Activated T-cell treated with anti-CD3 and anti-CD28 coated beads for 48 hours (primary cell): ENCODE results near the gene GPATCH1.
"Not testable (repeated sequence)": the region's sequence is repeated elsewhere in the genome, so short reads cannot be mapped to it uniquely, and the experiment has no call there.

ENCODE experiments used
- DNase-seq: peaks from one replicate; pipeline ENCODE4 v3.0.0-alpha.2; 2020; ENCODE audit warnings: low read depth

The GPATCH1 gene, protein sequence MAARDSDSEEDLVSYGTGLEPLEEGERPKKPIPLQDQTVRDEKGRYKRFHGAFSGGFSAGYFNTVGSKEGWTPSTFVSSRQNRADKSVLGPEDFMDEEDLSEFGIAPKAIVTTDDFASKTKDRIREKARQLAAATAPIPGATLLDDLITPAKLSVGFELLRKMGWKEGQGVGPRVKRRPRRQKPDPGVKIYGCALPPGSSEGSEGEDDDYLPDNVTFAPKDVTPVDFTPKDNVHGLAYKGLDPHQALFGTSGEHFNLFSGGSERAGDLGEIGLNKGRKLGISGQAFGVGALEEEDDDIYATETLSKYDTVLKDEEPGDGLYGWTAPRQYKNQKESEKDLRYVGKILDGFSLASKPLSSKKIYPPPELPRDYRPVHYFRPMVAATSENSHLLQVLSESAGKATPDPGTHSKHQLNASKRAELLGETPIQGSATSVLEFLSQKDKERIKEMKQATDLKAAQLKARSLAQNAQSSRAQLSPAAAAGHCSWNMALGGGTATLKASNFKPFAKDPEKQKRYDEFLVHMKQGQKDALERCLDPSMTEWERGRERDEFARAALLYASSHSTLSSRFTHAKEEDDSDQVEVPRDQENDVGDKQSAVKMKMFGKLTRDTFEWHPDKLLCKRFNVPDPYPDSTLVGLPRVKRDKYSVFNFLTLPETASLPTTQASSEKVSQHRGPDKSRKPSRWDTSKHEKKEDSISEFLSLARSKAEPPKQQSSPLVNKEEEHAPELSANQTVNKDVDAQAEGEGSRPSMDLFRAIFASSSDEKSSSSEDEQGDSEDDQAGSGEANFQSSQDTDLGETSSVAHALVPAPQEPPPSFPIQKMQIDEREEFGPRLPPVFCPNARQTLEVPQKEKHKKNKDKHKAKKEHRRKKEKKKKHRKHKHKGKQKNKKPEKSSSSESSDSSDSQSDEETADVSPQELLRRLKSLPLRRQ

DNA sequence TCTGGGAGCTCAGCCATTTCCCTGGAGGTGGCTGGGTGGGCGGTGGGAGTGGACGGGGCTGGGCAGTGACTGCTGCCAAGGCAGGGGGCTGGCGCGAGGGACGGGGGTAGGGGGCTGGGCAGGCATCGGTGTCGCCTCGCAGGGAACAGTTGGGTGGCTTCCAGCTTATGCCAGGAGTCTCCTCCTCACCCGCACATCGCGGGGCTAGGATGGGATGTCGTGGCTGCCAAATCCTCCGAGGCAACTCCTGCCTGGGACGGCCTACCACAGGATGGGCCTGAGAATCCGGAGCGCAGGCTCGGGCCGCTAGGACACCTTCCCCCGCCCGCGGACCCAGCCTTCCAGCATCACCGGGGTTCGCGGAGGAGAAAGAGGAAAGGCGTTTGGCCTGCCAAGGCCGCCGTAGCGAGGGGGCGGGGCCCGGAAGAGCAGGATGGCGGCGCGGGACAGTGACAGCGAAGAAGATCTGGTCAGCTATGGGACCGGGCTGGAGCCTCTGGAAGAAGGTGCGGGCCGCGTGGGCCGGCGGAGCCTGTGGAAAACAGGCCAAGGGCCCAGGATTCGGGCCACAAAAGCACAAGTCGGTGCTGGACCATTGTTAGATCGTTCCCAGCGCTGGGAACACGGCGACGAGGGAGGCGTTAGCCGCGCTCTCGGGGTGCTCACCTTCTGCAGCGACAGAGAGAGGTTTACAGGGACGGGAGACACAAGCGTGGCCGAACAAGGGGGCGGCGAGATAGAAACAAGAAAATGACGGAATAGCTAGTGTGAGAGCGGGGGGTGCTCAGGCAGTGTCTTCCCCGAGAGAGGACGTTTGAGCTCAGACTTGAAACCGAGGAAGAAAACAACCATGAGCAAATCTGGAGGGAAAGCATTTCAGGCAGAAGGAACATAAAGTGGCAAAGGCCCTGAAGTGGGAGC, at the start of gene GPATCH1:
TSS of gene GPATCH1 (plus strand) at position 421 of the 921 bp plus-strand sequence. CDS start at position 434, 13 bp downstream.
- DNase-seq: peak; percentile 84

DNA sequence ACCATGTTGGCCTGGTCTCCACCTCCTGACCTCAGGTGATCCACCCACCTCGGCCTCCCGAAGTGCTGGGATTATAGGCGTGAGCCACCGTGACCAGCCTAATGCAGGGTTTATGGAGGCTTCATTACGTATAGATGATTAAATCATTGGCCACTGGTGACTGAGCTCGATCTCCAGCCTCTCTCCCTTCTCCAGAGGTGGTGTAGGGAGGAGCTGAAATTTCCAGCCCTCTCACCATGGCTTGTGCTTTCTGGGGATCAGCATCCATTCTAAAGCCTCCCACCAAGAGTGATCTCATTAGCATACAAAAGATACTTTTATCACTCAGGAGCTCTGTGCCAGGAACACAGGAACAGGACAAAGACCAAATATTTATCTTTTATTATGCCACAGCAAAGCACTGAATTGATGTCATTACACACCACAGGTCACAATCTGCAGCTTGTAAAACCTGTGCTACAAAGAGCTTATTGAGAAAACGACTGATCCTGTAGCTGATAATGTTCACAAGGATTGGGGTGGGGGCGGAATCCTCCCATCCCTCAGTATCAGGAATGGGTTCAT, 48.7 kb upstream of the GPATCH1 start:
- no peak for DNase-seq

DNA sequence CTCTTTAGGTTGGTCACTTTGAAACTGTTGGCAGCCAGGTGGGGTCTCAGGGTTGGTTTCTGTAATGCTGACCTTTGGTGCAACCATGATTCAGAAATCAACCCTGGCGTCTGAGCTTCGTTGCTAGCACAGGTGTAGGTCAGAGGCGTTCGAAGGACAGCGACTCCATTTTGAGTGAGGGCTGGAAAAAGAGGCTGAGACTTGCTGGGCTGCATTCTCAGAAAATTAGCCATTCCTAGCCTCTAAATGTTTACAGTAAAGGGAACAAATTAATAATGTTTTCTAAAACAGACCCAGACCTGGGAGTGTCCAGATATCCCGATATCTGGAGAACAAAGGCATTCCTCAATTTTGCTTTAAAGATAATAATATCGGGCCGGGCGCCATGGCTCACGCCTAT, 45.5 kb upstream of the GPATCH1 start:
- no peak for DNase-seq

DNA sequence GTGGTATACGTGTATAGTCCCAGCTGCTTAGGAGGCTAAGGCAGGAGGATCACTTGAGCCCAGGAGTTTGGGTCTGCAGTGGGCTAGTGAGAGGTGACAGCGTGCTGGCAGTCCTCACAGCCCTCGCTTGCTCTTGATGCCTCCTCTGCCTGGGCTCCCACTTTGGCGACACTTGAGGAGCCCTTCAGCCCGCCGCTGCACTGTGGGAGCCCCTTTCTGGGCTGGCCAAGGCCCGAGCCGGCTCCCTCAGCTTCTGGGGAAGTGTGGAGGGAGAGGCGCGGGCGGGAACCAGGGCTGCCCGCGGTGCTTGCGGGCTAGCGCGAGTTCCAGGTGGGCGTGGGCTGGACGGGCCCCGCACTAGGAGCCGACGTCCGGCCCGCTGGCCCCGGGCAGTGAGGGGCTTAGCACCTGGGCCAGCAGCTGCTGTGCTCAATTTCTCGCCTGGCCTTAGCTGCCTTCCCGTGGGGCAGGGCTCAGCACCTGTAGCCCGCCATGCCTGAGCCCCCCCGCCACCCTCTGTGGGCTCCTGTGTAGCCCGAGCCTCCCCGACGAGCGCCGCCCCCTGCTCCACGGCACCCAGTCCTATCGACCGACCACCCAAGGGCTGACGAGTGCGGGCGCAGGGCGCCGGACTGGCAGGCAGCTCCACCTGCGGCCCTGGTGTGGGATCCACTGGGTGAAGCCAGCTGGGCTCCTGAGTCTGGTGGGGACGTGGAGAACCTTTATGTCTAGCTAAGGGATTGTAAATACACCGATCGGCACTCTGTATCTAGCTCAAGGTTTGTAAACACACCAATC, 44.4 kb upstream of the GPATCH1 start:
- not testable (repeated sequence) for DNase-seq

DNA sequence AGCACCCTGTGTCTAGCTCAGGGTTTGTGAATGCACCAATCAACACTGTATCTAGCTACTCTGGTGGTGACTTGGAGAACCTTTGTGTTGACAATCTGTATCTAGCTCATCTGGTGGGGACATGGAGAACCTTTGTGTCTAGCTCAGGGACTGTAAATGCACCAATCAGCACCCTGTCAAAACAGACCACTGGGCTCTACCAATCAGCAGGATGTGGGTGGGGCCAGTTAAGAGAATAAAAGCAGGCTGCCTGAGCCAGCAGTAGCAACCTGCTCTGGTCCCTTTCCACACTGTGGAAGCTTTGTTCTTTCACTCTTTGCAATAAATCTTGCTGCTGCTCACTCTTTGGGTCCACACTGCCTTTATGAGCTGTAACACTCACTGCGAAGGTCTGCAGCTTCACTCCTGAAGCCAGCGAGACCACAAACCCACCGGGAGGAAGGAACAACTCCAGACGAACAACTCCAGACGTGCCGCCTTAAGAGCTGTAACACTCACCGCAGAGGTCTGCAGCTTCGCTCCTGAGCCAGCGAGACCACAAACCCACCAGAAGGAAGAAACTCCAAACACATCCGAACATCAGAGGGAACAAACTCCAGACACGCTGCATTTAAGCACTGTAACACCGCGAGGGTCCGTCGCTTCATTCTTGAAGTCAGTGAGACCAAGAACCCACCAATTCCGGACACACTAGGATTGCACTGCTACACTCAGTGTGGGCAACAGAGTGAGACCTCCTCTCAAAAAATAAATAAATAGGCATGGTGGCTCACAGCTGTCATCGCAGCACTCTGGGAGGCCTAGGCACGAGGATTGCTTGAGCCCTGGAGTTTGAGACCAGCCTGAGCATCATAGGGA, 43.6 kb upstream of the GPATCH1 start:
- peak; percentile 6 for DNase-seq

DNA sequence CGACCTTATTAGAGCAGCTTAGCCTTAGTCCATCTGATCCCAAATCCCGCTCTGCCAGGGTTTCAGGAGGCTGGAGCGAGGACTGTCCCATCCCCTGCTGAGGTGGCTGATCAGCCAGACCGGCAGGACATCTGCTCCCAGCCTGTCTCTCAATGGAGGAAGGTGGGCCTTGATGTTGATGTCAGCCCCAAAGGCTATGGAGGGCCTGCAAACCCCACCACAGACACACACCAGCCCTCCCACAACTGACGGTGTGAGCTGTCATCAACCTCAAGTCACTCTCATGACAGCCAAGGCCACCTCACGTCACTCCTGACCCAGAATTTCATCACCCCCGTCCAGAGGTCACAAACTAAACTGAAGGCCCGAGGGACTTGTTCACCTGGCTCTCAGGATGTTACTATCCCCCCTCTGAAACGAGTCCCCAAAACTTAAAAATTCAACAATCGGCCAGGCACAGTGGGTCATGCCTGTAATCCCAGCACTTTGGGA, 41.8 kb upstream of the GPATCH1 start:
- no peak for DNase-seq

DNA sequence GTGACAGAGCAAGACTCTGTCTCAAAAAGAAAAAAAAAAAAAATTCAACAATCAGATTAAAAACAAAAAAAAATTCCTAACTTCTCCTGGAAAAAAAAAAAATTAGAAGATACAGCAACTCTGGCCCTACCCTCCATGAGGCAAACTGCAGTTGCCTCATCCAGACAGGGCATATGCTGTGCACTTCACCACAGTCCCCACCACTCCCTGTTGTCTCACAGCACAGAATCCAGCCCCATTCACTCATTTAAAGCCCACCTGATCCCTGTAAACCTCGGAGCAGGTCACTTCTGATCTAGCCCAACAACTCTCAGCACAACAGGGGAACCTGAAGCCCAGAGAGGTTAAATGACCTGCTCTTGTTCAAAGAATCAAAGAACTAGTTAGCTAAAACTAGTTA, 41.2 kb upstream of the GPATCH1 start:
- DNase-seq: no peak

DNA sequence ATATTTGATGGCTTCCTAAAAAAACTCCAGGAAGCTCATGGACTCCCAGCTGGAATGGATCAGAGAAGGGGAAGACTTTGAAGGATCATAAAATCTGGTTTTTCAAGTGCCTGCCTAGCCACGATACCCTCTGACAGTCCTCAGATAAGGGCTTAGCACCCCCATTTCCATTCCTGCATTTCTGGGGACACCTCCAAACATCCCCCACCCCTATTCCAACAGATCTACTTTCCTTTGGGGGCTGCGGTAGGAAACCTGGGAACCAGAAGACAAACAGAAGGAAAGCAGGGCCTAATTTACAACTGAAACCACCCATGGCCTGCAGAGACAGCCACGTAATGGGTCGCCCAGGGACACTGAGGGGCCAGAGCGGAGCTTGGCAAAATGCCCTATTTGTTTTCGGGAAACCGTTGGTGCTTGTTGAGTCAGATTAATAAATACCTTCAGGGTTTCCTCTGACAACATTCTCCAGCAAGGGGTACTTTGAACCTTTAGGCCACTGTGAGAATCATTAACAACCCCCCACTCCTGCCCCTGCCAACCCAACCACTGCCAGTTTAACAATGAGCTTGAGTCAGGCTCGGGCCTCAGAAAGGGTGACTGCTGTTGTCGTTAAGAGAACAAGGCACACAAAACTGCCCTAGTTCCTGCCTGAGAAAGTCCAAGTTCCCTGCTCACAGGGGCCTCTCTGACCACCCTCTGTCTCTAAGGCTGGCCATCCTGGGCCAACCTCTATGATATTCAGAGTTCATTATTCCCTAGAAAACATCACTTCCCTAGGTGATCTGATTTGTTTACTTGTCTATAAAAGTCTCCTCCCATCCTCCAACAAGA, 39.8 kb upstream of the GPATCH1 start:
- DNase-seq: no peak

DNA sequence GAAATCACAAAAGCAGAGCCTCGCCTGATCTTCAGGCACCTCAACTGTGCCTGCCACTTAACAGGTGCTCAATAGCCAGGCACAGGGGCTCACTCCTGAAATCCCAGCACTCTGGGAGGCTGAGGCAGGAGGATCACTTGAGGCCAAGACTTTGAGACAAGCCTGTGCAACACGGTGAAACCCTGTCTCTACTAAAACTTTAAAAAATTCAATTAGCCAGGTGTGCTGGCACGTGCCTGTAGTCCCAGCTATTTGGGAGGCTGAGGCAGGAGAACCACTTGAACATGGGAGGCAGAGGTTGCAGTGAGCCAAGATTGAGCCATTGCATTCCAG, 39.2 kb upstream of the GPATCH1 start:
- DNase-seq: not testable (repeated sequence)

DNA sequence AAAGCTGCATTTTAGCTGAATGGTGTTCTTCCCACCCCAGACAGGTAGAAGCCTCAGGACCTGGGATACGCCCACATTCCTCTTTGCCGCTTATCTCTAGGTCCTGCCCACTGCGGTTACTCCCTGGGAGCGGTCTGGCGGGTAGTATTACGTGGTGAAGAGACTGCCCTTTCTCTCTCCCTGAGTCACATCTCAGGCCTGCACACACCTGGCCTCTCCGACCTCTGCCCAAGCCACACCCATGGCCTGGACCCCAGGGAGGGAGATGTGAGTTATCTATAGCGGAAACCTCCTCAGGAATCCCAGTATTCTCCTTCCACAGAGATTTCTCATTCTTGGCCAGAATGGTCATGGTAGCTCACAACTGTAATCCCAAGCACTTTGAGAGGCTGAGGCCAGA, 33.6 kb upstream of the GPATCH1 start:
- DNase-seq: no peak

DNA sequence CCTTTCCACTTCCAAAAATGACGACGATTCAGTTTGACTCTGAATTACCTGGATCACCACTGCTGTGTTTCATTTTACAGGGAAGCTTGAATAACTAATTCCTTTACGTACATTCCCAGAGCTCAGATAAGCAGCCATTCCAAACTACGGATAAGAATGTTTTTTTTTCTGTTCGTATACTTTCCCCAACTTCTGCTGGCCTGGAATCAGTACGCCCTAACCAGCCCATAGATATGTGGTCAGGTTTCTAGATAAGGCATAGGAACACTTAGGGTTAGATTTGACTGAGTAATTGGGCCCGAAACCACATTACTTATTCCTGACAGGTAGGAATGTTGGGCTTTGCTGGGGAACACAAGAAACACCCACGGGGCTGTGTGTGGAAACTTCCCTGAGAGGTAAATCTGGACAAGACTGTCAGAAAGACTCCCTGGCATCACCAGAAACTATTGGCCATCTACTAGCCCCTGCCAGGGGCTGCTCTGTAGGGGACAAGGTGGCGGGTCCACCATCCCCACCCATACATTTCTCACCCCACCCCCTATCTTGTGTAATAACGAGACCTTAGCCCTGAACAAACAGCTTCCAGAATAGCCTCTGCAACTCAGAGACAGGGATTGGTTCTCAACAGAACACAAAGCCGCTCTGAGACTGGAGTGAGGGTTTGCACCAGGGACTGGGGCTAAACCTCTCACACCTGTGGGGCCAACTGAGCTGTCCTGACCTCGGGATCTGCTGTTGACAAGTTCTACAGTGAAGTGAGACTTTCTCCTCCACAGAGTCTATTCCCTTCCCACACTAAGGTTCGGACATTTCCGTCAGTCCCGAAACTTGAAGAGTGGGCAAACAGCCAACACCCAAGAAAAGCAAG, 31.9 kb upstream of the GPATCH1 start:
- DNase-seq: no peak

DNA sequence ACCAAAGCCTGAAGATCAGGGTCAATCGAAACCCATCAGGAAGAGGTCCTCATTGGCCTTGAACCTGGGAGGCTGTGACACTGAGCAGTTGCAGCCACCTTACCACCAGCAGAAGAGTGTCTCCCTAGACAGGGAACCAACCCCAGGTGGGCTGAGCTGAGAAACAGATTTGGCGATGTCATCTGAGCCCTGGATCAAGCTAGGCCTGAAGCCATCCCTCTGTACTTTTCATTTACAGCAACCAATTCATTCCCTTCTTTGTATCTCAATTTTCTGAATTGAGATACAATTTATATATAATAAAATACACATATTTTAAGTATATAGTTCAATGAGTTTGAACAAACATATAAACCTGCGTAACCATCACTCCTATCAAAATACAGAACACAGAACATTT, 30.9 kb upstream of the GPATCH1 start:
- DNase-seq: no peak

DNA sequence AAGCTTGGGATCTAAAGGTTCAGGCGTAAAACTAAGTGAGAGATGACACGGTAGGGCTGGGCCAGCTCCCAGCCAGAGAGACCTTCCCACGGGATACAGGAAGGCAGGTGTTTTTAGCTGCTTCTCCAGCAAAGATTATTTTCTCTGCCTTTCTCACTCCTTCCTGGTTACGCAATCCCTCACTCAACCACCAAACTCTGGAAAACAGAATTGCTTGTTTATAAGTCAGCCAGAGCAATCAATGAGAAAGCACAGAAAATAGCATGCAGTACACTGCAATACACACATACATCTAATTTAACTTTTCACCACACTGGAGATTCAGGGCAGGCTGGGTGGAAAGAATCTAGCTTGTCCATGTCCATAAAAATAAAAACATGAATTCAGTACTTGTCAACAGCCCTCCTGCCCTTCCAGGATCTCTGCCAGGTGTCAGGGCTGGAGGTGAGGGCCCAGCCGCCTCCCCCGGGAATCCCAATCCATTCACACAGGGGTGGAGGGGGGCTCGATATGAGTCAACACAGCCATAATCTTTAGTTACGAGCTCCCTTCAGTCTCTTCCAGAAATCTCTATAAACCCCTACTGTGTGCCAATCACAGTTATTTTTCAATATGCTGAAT, 28.5 kb upstream of the GPATCH1 start:
- no peak for DNase-seq

DNA sequence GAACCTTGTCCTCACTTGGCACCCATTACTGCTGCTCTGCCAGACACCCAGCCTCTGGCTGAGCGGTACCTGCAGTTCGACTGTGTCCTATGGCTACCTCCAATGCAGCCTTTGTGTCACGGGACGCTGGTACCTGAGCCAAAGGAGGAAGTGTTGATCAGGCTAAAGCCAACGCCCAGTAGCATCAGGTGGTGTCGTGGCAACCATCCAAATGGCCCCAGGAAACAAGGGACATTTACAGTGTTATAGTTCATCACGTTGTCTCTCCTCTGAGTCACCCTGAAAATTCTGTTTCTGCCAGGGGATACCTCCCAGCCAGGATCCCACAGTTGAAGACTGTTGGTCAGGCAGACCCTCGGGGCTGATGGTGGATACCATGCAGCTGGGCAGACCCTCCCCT, 26.4 kb upstream of the GPATCH1 start:
- no peak for DNase-seq

DNA sequence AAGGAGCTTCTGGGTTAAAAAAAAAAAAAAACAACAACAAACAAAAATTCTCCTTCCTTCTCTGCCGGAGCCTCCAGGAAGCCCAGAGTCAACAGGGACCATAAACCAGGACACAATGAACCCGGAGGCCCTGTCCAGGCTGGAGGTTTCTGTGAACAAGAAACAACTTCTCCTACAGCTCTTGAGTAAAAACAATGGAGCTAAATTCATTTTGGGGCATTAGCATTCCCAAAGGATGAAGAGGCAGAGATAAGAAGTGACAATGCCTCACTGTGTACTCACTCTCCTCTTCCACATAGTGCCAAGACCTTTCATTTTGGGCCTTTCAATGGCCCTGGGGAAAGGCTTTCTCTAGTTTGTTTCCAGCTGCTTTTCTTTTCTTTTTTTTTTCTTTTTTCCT, 25.3 kb upstream of the GPATCH1 start:
- no peak for DNase-seq

DNA sequence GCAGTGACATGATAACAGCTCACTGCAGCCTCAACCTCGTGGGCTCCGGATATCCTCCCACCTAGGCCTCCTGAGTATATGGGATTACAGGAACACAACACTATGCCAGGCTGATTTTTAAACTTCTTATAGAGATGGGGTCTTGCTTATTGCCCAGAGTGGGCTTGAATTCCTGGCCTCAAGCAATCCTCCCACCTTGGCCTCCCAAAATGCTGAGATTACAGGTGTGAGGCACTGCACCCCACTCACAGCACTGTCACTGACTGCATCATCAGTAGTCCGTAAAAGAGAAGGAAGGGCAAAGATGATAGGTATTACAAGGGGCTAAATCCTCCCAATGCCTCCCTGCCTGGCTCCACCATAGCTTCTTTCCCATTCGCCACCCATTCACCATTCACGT, 20.4 kb upstream of the GPATCH1 start:
- no peak for DNase-seq

DNA sequence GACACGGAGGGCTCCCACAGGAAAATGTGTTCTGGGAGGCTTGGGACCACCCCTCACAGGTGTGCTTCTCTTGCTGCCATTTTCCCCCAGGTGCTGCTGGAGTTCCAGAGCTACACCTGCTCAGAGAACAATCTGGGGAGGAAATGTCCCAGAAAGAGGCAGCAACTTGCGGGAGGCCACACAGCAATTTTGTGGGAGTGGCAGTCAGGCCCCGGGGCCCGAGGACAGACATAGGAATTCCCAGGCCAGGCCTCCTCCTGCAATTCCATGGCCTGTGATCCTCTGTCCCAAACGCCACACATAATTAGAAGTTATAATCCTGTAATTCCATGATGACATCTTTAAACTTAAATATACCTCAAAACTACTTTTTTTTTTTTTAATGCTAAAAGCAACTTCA, 18.1 kb upstream of the GPATCH1 start:
- no peak for DNase-seq
